T-helper 22 cell (primary cell): Measurements from ENCODE around the gene RNF41.
"Not testable (repeated sequence)": the region's sequence is repeated elsewhere in the genome, so short reads cannot be mapped to it uniquely, and the experiment has no call there.

Experiments used
- DNase-seq: peaks from one replicate; pipeline ENCODE4 v3.0.0-alpha.2; 2020; ENCODE audit warnings: low read depth

RNF41 gene

GRCh38 chr12:56221757-56222530 is at the start of gene RNF41:
Gene RNF41 (minus strand): TSS chr12:56221922. CDS start chr12:56214047, 7,875 bp downstream.
- DNase-seq, result peak; percentile 85

- DNase-seq, result no peak
These were observed 49.3 kb upstream of the RNF41 start for GRCh38 chr12:56271031-56271430.

- no peak for DNase-seq
These were observed 45.8 kb upstream of the RNF41 start for GRCh38 chr12:56267443-56268071.

GRCh38 chr12:56266693-56267442 is 45.1 kb upstream of the RNF41 start, which contains the start of gene COQ10A:
Gene COQ10A (plus strand): TSS chr12:56266942. CDS start chr12:56267119, 177 bp downstream.
- DNase-seq, result peak; percentile 89

- not testable (repeated sequence) for DNase-seq
These were observed 44.5 kb upstream of the RNF41 start for GRCh38 chr12:56266068-56266692.

- not testable (repeated sequence) for DNase-seq
These were observed 41.2 kb upstream of the RNF41 start for GRCh38 chr12:56262955-56263354.

GRCh38 chr12:56261503-56262232 is 39.9 kb upstream of the RNF41 start:
- DNase-seq, result no peak

GRCh38 chr12:56260921-56261320 is 39.2 kb upstream of the RNF41 start:
- no peak for DNase-seq

- DNase-seq, result no peak
These were observed 38.7 kb upstream of the RNF41 start for GRCh38 chr12:56260380-56260779.

GRCh38 chr12:56258820-56259183 is 37.1 kb upstream of the RNF41 start:
- DNase-seq, result no peak

- peak; percentile 65 for DNase-seq
These were observed 36.5 kb upstream of the RNF41 start, which contains the start of gene ANKRD52 for GRCh38 chr12:56258068-56258819. Gene ANKRD52 (minus strand): TSS chr12:56258384. CDS start chr12:56258269, 115 bp downstream.

- no peak for DNase-seq
These were observed 35.9 kb upstream of the RNF41 start for GRCh38 chr12:56257491-56258067.

GRCh38 chr12:56257071-56257470 is 35.3 kb upstream of the RNF41 start:
- DNase-seq, result no peak

GRCh38 chr12:56256326-56256960 is 34.7 kb upstream of the RNF41 start:
- DNase-seq, result no peak

GRCh38 chr12:56255671-56256070 is 33.9 kb upstream of the RNF41 start:
- DNase-seq, result no peak

GRCh38 chr12:56253091-56253490 is 31.4 kb upstream of the RNF41 start:
- DNase-seq, result no peak

- DNase-seq, result no peak
These were observed 30.9 kb upstream of the RNF41 start for GRCh38 chr12:56252649-56253048.

GRCh38 chr12:56248711-56249110 is 27.0 kb upstream of the RNF41 start:
- DNase-seq, result no peak

- no peak for DNase-seq
These were observed 26.2 kb upstream of the RNF41 start for GRCh38 chr12:56247923-56248322.

GRCh38 chr12:56244494-56244893 is 22.8 kb upstream of the RNF41 start:
- DNase-seq, result no peak
